Measurements from ENCODE around the gene TNFSF13B. TPM values are rescaled to one million over a fixed set of nuclear protein-coding genes. Genes with fewer than 3 reads are reported as not detected.

Gene TNFSF13B
- total and polyA plus RNA-seq, 2 of the 8 experiments (the other 6 are each of a cell fraction or from before 2014, with no cell fraction given): not detected

DNA sequence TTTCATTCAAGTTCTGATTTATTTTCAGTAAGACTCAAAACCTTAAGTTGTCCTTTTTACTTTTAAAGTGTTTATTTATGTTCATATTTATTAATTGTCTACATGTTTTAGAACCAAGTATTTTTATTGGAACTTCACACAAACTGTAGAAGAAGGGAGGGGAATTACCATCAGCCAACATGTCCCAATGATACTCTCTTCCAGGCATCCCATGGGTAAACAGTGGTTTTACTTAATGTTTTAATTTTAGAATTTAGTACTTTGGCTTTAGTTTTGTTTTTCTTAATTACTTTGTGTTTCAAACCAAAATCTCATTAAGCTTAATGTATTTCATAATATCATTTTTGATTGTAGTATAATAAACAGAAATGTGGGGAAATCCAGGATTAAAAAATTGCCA is 5.2 kb downstream of the TNFSF13B start:
- TF ChIP-seq BRCA1 (IDR thresholded peaks at IDR 0.05; ENCODE audit: low read depth, low read length) (no peak), CTBP2 (IDR thresholded peaks at IDR 0.05; ENCODE audit: borderline replicate concordance, insufficient read depth, insufficient read length, low read length) (no peak), SP4 (IDR thresholded peaks at IDR 0.05; ENCODE audit: low read length) (no peak), SP1 (IDR thresholded peaks at IDR 0.05; ENCODE audit: low read depth, low read length) (no peak), TAF1 (IDR thresholded peaks at IDR 0.05; ENCODE audit: low read depth, low read length) (no peak), SIRT6 (IDR thresholded peaks at IDR 0.05; ENCODE audit: low read length) (no peak), CHD1 (IDR thresholded peaks at IDR 0.05; ENCODE audit: low read depth, low read length) (no peak)
- Histone ChIP-seq H4K91ac (replicated peaks; ENCODE audit: insufficient read length, low read length) (no peak overlapping the region), H3K9me3 (ENCODE audit: insufficient read depth in 2 of 2, low read depth in 1 of 2, low read length in 1 of 2) (no peaks in the 10 kb centered on the region), H4K5ac (ENCODE audit: insufficient read length, low read depth, low read length) (no peak overlapping the region), H3K4ac (replicated peaks; ENCODE audit: insufficient read length, low read depth, low read length) (no peak overlapping the region), H2BK5ac (ENCODE audit: low read depth, low read length) (no peak overlapping the region), H3K23ac (ENCODE audit: insufficient read length) (no peak overlapping the region), H3K27me3 (replicated peaks in 1 of 4; ENCODE audit: control insufficient read depth in 3 of 4, extremely low read depth in 1 of 4, insufficient read depth in 3 of 4, low read length in 3 of 4) (no peaks in the 10 kb centered on the region), H3K23me2 (ENCODE audit: low read depth, low read length) (no peaks in the 10 kb centered on the region; the same call in 1 of the 2 replicates), H3K4me1 (replicated peaks in 1 of 4; ENCODE audit: control insufficient read depth in 3 of 4, insufficient read depth in 4 of 4, low read length in 3 of 4) (no peaks in the 10 kb centered on the region; a peak in 2 of 7 replicates), H3K14ac (ENCODE audit: insufficient read length) (no peak overlapping the region), H2BK12ac (ENCODE audit: low read depth, low read length) (no peak overlapping the region), H2BK120ac (replicated peaks; ENCODE audit: low read depth, low read length) (no peak overlapping the region), H2AK5ac (ENCODE audit: low read depth, low read length) (no peak overlapping the region), H3K56ac (replicated peaks; ENCODE audit: insufficient read length, low read depth, low read length) (no peak overlapping the region), H3K4me3 (ENCODE audit: extremely low read depth in 1 of 4, insufficient read depth in 2 of 4, low read depth in 3 of 4, low read length in 4 of 4) (no peak overlapping the region), H4K20me1 (replicated peaks in 1 of 2; ENCODE audit: control insufficient read depth in 1 of 2, insufficient read depth in 2 of 2, low read length in 2 of 2) (no peaks in the 10 kb centered on the region), H4K8ac (ENCODE audit: extremely low read depth, insufficient read depth, low read length) (no peak overlapping the region), H3K4me2 (ENCODE audit: insufficient read depth in 1 of 2, low read depth in 2 of 2, low read length in 2 of 2) (no peak overlapping the region), H2BK15ac (ENCODE audit: low read length) (no peak overlapping the region), H2BK20ac (ENCODE audit: low read length) (no peak overlapping the region), H3K9ac (replicated peaks in 1 of 4; ENCODE audit: extremely low read depth in 1 of 4, low read depth in 3 of 4, low read length in 3 of 4) (no peak overlapping the region), H3K79me2 (ENCODE audit: control insufficient read depth in 1 of 2, insufficient read depth in 2 of 2, low read length in 2 of 2) (no peaks in the 10 kb centered on the region), H3K18ac (ENCODE audit: extremely low read depth, low read length) (no peak overlapping the region), H3K36me3 (ENCODE audit: control insufficient read depth in 2 of 4, insufficient read depth in 4 of 4, low read length in 3 of 4) (no peaks in the 10 kb centered on the region; a peak in 1 of 8 replicates), H2AFZ (ENCODE audit: low read length) (no peak overlapping the region), H3K27ac (ENCODE audit: low read depth, low read length) (no peak overlapping the region), H3K79me1 (ENCODE audit: low read depth, low read length) (no peaks in the 10 kb centered on the region)
- POLR2A ChIA-PET (ENCODE audit: partially characterized antibody): no interaction called here
- no peak for DNase-seq (ENCODE audit: low read depth in 1 of 2, low spot score in 2 of 2)
- CTCF ChIA-PET (ENCODE audit: partially characterized antibody): no interaction called here
- FAIRE-seq: no peak

All from H1 (cell line).